RWPE1 (cell line): ENCODE data around the gene ACAP2.
"Not testable (repeated sequence)": the region's sequence is repeated elsewhere in the genome, so short reads cannot be mapped to it uniquely, and the experiment has no call there.

Source experiments
- CTCF ChIA-PET: fragments of 350-600 bp; sonication (Branson Sonifier 250); formaldehyde crosslinking; extraction: SDS; loops from one replicate; lab custom pipeline; 2021; lab: Yijun Ruan, JAX
- POLR2A ChIA-PET: fragments of 400-600 bp; formaldehyde crosslinking; extraction: SDS; loops from one replicate; lab custom pipeline; 2020; ENCODE audit warnings: antibody characterized with exemption; ENCODE audit not compliant: low non-redundant PET; lab: Yijun Ruan, JAX
- DNase-seq: peaks from one replicate; pipeline ENCODE4 v3.0.0; 2012; ENCODE audit warnings: low spot score
- H3K27ac ChIP-seq: fragments of 450-650 bp; 2 replicates; pipeline ENCODE4 v1.5.1; 2017
- CTCF ChIP-seq: fragments of 450-650 bp; conservative IDR thresholded peaks from 2 replicates; pipeline ENCODE4 v1.5.1; 2017; ENCODE audit warnings: low read depth, mild to moderate bottlenecking

ACAP2 gene

GRCh38 chr3:195236801-195237570, 205.8 kb downstream of the ACAP2 start:
- H3K27ac ChIP-seq: no peak overlapping the region
- POLR2A ChIA-PET: no interaction called here
- CTCF ChIA-PET: no interaction called here
- DNase-seq: no peak
- no peak for TF ChIP-seq CTCF

GRCh38 chr3:195236076-195236798, 206.6 kb downstream of the ACAP2 start:
- ChIA-PET POLR2A (no interaction called here), CTCF (no interaction called here)
- H3K27ac ChIP-seq: no peak overlapping the region
- no peak for TF ChIP-seq CTCF
- no peak for DNase-seq

DNA sequence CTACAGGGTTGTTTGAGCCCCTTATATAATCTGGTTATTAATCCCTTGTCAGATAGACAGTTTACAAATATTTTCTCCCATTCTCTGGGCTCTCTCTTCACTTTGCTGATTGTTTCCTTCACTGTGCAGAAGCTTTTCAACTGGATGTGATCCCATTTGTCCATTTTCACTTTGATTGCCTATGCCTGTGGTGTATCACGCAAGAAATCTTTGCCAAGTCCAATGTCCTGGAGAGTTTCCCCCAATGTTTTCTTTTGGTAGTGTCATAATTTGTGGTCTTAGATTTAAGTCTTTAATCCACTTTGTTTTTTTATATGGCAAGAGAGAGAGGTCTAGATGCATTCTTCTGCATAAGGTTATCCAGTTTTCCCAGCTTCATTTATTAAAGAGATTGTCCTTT, 212.6 kb downstream of the ACAP2 start:
- no peak for TF ChIP-seq CTCF
- H3K27ac ChIP-seq: no peak overlapping the region
- DNase-seq: no peak
- POLR2A ChIA-PET: no interaction called here
- CTCF ChIA-PET: interaction anchor here (0.6 to 1.0 kb wide), 3 partner anchors 44 to 91 kb away, joined by 3 to 4 read pairs (median 3); no protein-coding TSS in a partner anchor

DNA sequence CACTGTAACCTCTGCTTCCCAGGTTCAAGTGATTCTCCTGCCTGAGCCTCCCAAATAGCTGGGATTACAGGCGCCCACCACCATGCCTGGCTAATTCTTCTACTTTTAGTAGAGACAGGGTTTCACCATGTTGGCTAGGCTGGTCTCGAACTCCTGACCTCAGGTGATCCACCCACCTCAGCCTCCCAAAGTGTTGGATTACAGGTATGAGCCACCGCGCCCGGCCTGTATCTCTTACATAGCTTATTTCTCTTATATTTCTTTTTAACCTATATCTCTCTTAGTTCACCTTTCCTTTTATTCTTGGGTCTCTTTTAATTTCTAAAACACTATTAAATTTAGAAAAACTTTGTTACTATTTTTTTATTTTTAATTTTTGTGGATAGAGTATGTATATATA, 213.9 kb downstream of the ACAP2 start:
- CTCF ChIA-PET, POLR2A ChIA-PET, H3K27ac ChIP-seq, DNase-seq: not testable (repeated sequence)

DNA sequence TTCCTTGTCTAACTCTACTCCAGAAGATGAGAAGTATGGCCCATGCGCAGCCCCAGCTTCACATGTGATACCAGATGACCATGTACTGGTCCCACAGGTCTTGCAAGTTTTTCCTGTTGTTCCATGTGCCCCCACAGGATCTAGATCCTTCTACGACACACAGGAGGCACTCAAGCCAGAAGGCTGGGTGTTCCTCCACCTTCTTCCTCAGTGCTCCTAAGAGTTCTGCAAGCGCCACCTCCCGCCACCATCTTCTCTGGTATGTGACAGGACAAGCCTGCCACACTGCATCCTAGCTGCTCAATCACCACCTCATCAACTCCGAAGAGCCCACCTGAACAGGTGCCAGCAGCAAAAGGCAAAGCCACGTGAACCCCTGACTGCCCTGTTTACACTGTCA, 214.9 kb downstream of the ACAP2 start:
- no peak for TF ChIP-seq CTCF
- POLR2A ChIA-PET: no interaction called here
- CTCF ChIA-PET: no interaction called here
- no peak overlapping the region for H3K27ac ChIP-seq
- DNase-seq: no peak

DNA sequence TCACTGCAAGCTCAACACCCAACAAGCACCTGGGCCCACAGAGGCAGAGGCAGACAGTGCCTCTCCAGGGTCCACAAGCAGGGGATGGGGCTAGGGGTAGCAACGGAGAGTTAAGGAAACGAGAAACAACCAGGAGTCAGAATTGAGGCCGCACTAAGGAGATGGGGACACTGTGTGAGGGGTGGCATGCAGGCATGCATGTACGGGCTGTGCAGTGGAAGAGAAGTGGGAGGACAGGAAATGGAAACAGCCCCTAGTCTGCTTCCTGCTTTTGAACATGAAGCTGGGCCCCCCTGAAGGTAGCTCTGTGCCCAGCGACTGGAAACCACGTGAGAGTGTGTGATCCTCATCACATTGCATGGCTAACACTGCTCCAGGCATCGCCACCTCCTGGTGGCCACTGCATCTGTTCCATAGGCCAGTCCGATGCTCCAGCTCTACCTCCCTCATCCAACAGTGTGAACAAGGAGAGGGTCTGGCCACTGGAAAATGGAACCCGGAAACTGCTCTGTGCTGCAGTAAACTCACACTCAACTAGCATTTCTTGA, 215.8 kb downstream of the ACAP2 start:
- CTCF ChIA-PET: no interaction called here
- POLR2A ChIA-PET: no interaction called here
- no peak for TF ChIP-seq CTCF
- no peak overlapping the region for H3K27ac ChIP-seq
- no peak for DNase-seq

DNA sequence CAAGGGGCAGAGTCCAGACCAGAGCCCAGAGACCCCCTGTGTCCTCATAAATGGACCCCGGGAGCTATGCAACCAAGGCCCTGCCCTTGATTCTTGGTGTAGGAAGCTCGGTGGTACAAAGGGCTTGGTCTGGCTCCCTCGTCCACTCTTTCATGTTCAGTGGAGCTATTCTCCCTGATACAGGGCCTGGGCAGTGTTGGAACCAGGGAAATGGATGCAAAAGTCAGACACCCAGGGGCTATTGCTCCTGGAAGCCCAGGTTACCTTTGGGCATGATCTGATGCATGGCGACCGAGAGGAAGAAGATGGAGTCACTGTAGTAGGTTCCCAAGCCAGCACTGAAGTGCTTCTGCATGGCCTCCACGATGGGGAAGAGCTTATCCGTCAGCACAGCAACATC, 216.4 kb downstream of the ACAP2 start:
- ChIA-PET POLR2A (no interaction called here), CTCF (no interaction called here)
- no peak for TF ChIP-seq CTCF
- no peak overlapping the region for H3K27ac ChIP-seq
- DNase-seq: no peak
